HG02852 (cell line): ENCODE data around the gene RPL10.
"Not testable (repeated sequence)": the region's sequence is repeated elsewhere in the genome, so short reads cannot be mapped to it uniquely, and the experiment has no call there.

Source experiments
- ATAC-seq: cut with Tn5 transposase; IDR thresholded peaks from one replicate; pipeline ENCODE4 v1.9.1; 2021; ENCODE audit warnings: mild to moderate bottlenecking, moderate library complexity; ENCODE audit not compliant: unreplicated experiment

Gene RPL10

DNA sequence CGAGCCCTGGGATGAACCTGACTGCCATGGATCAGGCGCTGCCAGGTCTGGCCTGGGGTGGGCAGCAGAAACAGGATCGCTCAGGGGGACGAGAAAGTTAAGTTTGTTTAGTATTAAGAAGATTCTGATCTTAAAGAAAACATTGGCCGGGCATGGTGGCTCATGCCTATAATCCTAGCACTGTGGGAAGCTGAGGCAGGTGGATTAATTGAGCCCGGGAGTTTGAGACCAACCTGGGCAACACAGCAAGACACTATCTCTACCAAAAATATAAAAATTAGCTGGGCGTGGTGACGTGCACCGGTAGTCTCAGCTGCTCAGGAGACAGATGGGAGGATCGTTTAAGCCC lies 23.0 kb upstream of the RPL10 start:
- ATAC-seq: no peak

DNA sequence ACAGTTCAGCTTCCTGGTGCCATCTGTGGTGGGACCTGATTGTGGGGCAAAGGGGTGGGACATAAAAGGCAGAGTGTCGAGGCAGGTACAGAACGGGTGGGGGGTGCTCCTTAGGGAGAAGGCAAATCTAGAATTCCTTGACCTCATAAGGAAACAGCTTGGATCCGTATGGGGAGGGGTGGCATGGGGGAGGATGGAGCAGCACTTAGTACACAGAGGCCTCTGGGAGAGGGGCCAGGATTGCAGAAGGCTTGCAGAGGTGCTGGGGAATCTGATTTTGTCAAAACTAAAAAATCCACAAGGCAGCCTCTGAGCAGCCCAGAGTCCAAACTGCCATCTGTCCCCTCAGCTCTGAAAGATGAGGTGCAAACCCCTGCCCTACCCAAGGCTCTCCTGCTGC lies 21.4 kb upstream of the RPL10 start:
- no peak for ATAC-seq

DNA sequence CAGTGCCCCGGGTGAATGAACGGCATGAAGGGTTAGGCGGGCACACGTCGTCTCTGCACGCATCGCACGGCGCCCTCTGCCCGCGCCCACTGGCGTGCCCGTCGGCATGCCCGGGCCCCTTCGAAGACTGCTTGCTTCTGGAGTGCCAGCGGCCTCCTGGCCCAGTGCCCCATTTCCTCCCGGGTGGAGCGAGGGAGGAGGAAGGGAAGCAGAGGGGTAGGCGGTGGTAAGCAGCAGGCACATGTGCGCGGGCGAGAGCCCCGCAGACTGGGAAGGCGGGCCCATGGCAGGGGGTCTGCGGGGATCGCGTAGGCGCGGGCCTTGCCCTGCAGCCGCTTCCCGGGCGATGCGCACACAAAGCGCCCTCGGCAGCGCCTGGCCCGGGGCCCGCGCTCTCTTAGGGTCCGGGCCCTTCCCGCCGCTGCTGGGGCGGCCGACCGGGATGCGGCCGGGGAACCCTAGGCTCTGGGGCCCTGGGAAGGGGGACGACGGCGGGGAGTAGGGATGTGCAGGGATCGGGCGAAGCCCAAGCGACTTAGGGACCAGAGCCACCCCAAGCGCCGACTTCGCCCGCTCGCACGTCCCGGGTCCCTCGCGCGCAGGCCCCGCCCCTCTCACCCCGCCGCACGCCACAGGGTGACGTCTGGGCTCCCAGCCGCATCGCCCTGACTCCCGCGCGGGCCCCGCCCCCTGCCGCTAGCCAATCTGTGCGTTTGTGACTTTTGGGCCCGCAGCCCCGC lies 19.9 kb upstream of the RPL10 start:
- peak; percentile 3 for ATAC-seq

DNA sequence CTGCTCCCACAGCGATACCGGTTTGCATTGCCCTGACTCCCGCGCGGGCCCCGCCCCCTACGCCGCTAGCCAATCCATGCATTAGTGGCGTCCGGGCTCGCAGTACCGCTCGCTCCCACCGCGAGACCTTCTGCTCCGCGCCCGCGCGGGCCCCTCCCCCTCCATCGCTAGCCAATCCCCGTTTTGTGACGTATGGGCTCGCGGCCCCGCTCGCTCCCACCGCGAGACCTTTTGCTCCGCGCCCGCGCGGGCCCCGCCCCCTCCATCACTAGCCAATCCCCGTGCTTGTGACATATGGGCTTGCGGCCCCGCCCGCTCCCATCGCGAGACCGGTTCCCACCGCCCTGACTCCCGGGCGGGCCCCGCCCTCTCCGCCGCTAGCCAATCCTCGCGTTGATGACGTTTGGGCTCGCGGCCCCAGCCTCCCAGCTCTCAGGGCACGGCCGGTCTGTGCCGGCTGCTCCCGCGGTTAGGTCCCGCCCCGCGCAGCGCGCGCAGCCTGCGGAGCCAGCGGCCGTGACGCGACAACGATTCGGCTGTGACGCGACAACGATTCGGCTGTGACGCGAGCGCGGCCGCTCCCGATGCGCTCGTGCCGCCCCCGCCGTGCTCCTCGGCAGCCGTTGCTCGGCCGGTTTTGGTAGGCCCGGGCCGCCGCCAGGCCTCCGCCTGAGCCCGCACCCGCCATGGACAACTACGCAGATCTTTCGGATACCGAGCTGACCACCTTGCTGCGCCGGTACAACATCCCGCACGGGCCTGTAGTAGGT lies 19.2 kb upstream of the RPL10 start, which contains the start of gene EMD:
TSS of gene EMD (plus strand) at position 497 of the 770 bp plus-strand sequence. CDS start at position 687, 190 bp downstream.
- ATAC-seq: peak; percentile 76

DNA sequence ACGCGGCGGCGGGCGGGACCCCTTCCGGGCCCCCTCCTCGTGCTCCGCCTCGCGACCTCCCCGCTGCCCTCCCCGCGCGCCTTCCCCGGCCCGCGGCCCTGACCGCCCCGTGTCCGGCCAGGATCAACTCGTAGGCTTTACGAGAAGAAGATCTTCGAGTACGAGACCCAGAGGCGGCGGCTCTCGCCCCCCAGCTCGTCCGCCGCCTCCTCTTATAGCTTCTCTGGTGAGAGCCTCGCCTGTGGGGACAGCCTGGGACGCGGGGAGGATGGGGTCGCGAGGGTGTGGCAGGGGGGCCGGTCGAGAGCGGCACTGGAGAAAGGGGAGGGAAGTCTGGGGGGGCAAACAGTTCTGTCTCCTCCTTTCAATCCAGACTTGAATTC lies 18.6 kb upstream of the RPL10 start:
- ATAC-seq: no peak

DNA sequence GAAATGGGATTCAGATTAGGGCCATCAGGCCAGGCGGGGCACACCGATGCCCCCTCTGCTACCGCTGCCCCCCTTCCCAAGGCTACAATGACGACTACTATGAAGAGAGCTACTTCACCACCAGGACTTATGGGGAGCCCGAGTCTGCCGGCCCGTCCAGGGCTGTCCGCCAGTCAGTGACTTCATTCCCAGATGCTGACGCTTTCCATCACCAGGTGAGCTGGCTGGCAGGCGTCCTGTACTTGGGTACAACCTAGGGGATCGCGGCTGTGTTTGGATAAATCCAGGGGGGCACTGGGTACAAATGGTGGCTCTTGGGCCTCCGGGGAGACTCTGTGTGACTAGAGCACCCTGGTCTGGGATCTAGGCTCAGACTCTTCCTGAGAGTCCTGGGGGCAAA lies 18.0 kb upstream of the RPL10 start:
- no peak for ATAC-seq

DNA sequence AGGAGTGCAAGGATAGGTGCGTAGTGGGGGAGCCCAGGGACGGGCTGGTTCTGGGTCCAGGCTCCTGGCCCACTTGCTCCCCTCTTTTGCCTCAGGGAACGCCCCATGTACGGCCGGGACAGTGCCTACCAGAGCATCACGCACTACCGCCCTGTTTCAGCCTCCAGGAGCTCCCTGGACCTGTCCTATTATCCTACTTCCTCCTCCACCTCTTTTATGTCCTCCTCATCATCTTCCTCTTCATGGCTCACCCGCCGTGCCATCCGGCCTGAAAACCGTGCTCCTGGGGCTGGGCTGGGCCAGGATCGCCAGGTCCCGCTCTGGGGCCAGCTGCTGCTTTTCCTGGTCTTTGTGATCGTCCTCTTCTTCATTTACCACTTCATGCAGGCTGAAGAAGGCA lies 17.4 kb upstream of the RPL10 start:
- no peak for ATAC-seq

DNA sequence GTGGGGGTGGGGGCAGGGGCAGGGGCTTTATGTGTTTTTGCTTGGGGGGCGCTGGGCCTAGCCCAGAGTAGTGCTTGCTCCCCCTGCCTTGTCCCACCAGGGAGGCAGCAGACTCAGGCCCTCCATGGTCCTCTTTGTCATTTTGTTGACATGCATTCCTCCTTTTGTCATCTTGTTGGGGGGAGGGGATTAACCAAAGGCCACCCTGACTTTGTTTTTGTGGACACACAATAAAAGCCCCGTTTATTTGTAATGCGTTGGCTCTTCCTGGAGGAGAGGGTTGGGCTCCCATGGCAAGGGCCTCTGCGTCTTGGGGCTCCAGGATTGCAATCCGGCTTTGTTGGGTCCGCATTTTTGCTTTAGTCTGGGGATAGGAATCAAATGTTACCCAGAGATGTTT lies 16.9 kb upstream of the RPL10 start:
- ATAC-seq: no peak

DNA sequence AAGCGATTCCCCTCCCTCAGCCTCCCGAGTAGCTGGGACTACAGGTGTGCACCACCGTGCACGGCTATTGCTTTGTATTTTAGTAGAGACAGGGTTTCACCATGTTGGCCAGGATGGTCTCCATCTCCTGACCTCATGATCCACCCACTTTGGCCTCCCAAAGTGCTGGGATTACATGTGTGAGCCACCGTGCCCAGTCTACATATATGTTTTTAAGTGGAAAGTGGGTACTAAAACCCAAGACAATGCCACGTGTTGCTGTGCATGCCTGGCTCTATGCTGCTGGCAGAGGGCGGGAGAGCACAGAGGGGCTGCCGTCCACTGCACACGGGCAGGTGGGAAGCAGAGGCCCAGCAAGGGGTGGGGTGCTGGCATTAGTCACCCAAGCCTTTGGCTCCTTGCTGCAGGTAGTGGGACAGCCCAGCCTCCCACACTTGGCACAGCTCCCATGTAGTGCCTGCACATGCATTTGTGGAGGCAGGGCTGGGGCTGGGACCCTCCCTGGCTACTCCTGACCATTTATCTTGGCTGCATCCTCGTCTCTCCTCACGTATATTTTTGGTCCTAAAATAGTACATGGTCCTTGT lies 15.6 kb upstream of the RPL10 start:
- no peak for ATAC-seq

DNA sequence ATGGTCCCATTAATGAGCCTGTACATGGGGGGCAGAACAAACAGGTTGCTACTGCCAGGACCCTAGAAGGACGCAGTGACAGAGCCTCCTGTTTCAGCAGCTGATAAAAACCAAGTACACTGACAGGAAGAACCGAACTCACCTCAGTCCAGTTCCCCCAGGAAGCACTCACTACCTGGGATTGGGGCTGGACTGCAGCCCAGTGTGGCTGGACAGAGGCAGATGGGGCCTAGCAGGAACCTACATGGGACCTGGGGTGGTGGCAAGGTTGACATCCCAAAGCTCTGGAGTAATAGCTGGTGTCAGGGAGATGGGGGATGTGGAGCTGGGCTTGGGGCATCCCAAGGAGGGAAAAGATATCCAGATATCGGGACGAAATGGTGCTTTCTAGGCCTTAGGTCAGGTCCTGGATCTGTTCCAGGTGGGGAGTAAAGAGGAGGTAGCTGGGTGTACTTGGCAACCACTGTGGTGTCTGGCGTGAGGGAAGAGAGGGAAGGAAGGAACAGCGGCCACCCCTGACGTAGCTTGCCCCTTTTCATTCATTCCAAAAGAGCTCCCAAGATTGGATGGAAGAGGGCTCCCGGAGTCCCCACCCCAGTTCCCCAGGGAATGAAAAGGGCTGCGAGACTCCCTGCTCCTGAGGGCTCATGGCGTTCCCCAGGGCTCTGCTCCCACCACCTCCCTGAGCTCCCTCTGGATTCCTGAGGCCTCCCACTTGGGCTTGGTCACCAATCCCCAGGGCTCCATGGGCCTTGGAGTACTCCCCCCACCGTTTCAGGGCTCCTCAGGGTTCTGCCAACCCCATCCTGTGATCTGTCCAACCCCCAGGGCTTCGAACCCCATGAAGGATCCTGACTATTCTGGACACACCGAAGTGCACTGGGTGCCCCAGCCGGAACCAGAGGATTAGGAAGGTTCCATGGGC lies 14.6 kb upstream of the RPL10 start:
- ATAC-seq: no peak

DNA sequence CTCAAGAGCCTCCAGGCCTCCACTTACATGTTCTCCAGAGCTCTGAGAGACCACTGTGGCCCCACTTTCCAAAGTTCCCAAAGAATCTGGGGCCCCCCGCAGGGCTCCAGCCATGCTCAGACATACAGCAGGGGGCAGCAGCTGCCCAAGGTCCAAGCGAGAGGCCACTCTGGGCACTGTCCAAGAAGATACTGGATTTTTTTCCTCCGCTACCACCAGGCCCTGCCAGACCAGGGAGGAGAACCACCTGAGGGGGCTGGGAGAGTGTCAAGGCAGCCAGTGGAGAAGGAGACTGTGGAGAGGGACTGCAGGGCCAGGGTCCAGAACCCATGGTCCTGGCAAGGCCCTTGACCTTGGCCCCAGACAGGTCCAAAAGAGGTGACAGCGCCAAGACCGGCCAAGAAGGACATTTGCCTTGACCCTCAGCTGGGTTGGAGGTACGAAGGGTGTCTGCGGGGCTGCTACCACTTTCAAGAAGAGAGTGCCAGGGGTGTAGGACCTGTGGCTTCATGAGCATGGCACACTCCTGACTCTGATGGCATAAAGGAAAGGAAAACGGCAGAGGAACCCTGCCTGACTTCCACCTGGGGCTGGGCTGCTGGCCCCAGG lies 13.8 kb upstream of the RPL10 start:
- ATAC-seq: no peak

DNA sequence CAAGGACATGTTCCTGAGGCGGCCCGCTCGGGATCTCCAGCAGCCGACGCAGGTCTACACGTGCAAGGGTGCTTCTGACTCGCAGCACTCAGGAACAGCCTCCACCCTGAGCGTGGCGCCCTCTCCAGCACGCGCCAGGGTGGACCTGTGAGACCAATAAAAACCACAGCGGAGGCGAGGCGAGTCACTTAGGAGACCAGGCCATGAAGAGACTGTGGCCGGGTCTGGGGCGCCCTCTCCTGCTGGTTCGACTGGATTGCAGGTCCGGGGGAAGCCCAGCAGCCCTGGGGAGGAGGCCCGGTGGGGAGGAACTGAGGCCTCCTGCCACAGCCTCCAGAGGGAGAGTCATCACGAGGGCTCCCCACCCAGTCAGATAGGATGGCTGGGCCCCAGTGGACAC lies 10.1 kb upstream of the RPL10 start:
- not testable (repeated sequence) for ATAC-seq

DNA sequence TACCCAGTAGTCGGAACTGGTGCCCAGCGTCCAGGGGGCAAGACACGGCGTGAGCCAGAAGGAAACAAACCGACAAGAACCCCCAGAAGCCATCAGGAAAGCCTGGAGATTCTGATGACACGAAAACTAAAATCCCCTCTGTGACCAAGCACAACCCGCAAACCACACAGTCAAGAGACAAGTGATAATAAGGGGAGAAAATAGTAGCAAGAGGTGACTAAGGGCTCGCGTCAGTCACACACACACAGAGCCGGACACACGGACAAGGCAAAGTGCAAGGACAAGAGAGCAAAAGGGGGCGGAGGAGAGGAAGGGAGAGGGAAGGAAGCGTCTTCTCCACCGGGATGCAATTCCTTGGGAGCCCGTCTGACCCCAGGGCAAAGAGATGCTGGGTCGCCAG lies 9.5 kb upstream of the RPL10 start:
- ATAC-seq: not testable (repeated sequence)

DNA sequence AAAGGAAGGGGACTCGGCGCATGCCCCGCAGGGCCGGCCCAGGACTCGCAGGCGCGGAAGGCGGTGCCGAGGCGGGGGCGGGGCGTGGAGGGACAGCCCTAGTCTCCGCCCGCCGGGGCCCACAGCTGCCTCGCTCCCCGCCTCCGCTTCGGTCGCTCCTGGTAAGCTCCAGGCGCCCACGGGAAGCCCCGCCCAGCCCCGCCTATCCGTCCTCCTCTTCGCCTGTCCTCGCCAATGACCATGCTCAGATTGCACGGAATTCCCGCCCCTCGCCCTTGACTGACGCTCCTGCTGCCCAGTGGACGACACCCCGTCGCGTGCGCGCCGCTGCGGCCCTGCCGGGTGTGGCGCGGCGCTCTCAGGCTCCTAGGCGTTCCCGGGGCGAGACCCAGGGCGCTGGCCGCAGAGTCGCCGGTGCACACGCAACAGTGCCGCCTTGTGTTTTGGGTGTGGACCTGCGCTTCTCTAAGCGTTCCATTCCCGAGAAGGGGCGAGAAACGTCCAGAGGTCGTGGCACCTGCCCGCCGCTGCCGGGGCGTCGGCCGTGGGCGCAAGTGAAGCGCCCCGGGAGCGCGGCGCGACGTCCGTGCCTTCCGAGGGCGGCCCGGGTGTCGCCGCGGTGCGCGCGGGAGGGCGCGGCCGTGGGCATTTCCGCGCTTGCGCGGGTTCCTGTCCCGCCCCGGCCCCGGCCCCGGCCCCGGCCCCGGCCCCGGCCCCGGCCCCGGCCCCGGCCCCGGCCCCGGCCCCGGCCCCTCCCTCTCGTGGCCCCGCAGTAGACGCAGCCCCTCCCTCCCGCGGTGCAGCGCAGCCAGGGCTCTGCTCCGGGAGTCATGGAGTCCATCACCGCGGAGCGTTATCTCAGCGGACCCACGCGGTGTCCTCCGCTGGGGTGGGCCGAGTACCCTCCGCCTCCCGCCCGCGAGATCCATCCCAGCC lies 8.1 kb upstream of the RPL10 start:
- ATAC-seq: peak; percentile 60

DNA sequence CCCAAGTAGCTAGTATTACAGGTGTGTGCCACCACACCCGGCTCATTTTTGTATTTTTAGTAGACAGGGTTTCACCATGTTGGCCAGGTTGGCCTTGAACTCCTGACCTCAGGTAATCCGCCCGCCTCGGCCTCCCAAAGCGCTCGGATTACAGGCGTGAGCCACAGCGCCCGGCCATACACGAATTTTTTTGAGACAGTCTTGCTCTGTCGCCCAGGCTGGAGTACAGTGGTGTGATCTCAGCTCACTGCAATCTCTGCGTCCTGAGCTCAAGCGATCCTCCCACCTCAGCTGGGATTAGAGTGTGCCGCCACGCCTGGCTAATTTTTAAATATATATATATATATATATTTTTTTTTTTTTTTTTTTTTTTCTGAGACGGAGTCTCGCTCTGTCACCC lies 1.8 kb upstream of the RPL10 start:
- not testable (repeated sequence) for ATAC-seq

DNA sequence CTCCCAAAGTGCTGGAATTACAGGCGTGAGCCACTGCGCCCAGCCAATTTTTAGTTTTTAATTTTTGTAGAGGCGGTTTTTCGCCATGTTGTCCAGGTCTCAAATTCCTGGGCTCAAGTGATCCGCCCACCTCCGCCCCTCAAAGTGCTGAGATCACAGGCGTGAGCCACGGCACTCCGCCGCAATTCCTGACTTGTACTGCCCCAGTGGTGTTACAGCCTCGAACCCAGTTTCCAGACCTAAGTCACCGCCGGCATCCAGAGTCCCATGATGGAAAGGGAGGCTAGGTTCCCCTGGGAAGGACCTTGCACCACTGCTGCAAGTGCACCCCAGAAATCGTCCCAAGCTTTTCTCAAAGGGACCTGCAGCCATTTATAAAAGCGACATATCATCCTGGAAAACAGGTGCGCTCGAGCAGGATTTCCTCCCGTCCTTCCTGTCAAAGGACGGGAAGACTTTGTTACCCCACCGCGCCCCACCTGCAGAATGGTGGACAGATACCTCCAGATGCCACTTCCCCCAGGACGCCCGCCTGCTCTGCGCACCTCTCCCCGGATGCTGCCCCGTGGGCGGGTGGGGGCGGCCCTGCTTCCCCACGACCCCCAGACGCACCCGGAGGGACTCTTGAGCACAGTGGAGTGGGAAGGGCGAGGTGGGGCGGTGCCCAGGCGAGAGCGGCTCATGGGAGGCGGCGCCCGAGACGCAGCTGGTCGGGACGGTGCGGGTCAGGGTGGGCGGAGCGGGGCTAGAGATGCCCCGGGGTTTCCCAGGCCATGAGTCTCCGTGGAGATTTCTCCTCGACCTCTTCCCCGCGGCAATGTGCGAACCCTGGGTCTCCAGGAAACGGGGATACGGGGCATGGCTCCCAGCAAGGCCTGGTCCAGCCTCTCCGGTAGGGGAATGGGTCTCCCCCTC lies 947 bp upstream of the RPL10 start:
- ATAC-seq: peak; percentile 52

DNA sequence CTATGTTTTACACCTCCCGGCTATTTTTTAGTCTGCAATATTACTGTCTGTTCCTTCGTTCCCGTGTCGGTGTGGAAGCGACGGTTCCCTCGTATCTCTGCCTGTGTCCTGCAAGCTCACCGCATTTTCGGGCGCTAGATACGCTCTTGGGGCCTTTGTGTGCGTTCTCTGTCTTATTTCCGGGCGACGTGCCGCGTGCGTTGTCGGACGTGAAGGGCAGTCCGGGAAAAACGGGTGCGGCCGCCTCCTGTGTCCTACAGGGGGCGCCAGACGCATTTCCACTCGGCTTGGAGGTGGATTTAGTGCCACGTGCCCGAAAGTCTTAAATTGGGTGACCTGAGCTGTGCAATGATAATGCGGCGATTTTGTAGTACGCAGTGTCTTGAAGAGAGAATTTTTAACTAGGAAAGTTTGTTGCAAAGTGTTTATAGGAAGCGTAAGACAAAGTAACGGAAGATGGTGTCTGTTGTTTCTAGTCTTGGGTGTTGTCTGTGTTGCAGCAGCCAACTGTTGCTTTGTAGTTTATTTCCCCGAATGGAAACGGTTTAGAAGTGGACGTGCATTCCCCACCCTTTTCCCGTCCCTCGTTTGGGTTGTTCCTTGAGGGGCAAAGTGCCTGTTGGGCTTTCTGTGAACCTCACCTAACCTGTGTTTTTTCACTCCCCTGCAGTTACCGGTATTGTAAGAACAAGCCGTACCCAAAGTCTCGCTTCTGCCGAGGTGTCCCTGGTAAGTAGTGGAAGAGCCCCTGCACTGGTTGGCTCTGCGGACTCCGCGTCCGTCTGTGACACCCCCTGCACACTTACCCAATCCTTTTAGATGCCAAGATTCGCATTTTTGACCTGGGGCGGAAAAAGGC lies 720 bp downstream of the RPL10 start:
- peak; percentile 30 for ATAC-seq
